Loucy (cell line): ENCODE measurements around the gene SAP30L.

Source experiments
- H2AFZ ChIP-seq: fragments of 200-600 bp; sonication (generic); 2 replicates; pipeline ENCODE4 v1.6.0; 2016; ENCODE audit warnings: antibody characterized with exemption, mild to moderate bottlenecking, low read length, moderate library complexity
- H3F3A ChIP-seq: fragments of 200-600 bp; 2 replicates; pipeline ENCODE4 v1.6.0; 2016; ENCODE audit warnings: antibody characterized with exemption, low read depth, mild to moderate bottlenecking
- H3K27me3 ChIP-seq: fragments of 200-600 bp; sonication (generic); 2 replicates; pipeline ENCODE4 v1.6.1; 2014; ENCODE audit warnings: low read length, mild to moderate bottlenecking; ENCODE audit not compliant: insufficient read depth, poor library complexity, severe bottlenecking
- H3K36me3 ChIP-seq: fragments of 200-600 bp; sonication (generic); 2 replicates; pipeline ENCODE4 v1.6.1; 2016; ENCODE audit warnings: low read length; ENCODE audit not compliant: insufficient read depth
- H3K4me1 ChIP-seq: fragments of 200-600 bp; sonication (generic); 2 replicates; pipeline ENCODE4 v1.5.1; 2014; ENCODE audit warnings: low read length, mild to moderate bottlenecking; ENCODE audit not compliant: insufficient read depth, poor library complexity, severe bottlenecking
- H3K4me2 ChIP-seq: fragments of 200-600 bp; sonication (generic); 2 replicates; pipeline ENCODE4 v1.6.0; 2014; ENCODE audit warnings: antibody characterized with exemption, low read length, low read depth, mild to moderate bottlenecking; ENCODE audit not compliant: poor library complexity, severe bottlenecking
- H3K4me3 ChIP-seq: fragments of 200-600 bp; sonication (generic); 2 replicates; pipeline ENCODE4 v1.5.1; 2014; ENCODE audit warnings: low read length, mild to moderate bottlenecking, mixed read lengths; ENCODE audit not compliant: poor library complexity, severe bottlenecking
- H3K79me2 ChIP-seq: fragments of 200-600 bp; sonication (generic); 2 replicates; pipeline ENCODE4 v1.6.1; 2014; ENCODE audit warnings: low read length; ENCODE audit not compliant: insufficient read depth
- H3K9ac ChIP-seq: fragments of 200-600 bp; sonication (generic); 2 replicates; pipeline ENCODE4 v1.6.0; 2014; ENCODE audit warnings: mild to moderate bottlenecking, low read depth, low read length, moderate library complexity; ENCODE audit not compliant: poor library complexity, severe bottlenecking
- H3K9me2 ChIP-seq: fragments of 200-600 bp; sonication (generic); replicated peaks from 2 replicates; pipeline ENCODE4 v1.6.1; 2016; ENCODE audit warnings: low read depth, low read length, mixed read lengths
- H3K9me3 ChIP-seq: fragments of 200-600 bp; sonication (generic); 2 replicates; pipeline ENCODE4 v1.6.1; 2014; ENCODE audit warnings: mild to moderate bottlenecking, antibody characterized with exemption, low read length, low read depth; ENCODE audit not compliant: insufficient read depth
- H4K20me1 ChIP-seq: fragments of 200-600 bp; sonication (generic); 2 replicates; pipeline ENCODE4 v1.6.0; 2014; ENCODE audit warnings: antibody characterized with exemption, low read length, mild to moderate bottlenecking; ENCODE audit not compliant: insufficient read depth, poor library complexity, severe bottlenecking
- EZH2phosphoT487 ChIP-seq: fragments of 200-600 bp; IDR thresholded peaks from 2 replicates; pipeline ENCODE4 v1.6.1; 2018; ENCODE audit warnings: antibody characterized with exemption, mild to moderate bottlenecking, moderate library complexity, borderline replicate concordance
- TF ChIP-seq, protein P1 (sequence below): fragments of 200-600 bp; sonication (generic); conservative IDR thresholded peaks from 2 replicates; pipeline ENCODE4 v1.5.1; 2014; ENCODE audit warnings: mild to moderate bottlenecking, antibody characterized with exemption, low read length

SAP30L gene

DNA sequence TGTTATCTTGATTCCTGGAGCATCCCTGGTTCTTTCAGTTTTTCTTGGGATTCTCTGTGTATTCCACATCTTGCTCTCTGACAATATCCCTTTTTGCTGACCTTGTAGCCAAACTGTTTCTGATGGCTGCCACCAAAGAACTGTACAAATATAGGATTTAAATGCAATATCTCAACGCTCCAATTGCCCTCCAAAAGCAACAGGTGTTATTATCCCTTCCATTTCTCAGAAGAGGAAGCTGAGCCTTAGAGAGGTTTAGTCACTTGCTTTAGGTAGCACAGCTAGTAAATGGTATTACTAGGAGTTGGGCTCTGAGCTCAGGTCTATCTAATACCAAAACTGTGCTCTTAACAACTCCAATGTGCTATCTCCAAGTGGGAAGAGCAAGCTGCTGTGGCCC lies 56.4 kb downstream of the SAP30L start:
- Histone ChIP-seq H3K27me3 (no peaks in the 10 kb centered on the region), H3K4me1 (no peaks in the 10 kb centered on the region), H3K4me2 (no peak overlapping the region), H4K20me1 (no peaks in the 10 kb centered on the region), H3K9me2 (no peaks in the 10 kb centered on the region), H3K79me2 (no peaks in the 10 kb centered on the region), H3K9ac (no peak overlapping the region), H3K36me3 (no peaks in the 10 kb centered on the region), H3K9me3 (no peaks in the 10 kb centered on the region), H3K4me3 (no peak overlapping the region), H3F3A (no peaks in the 10 kb centered on the region), H2AFZ (no peak overlapping the region)
- TF ChIP-seq, protein P1, sequence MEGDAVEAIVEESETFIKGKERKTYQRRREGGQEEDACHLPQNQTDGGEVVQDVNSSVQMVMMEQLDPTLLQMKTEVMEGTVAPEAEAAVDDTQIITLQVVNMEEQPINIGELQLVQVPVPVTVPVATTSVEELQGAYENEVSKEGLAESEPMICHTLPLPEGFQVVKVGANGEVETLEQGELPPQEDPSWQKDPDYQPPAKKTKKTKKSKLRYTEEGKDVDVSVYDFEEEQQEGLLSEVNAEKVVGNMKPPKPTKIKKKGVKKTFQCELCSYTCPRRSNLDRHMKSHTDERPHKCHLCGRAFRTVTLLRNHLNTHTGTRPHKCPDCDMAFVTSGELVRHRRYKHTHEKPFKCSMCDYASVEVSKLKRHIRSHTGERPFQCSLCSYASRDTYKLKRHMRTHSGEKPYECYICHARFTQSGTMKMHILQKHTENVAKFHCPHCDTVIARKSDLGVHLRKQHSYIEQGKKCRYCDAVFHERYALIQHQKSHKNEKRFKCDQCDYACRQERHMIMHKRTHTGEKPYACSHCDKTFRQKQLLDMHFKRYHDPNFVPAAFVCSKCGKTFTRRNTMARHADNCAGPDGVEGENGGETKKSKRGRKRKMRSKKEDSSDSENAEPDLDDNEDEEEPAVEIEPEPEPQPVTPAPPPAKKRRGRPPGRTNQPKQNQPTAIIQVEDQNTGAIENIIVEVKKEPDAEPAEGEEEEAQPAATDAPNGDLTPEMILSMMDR, result no peak
- TF ChIP-seq EZH2phosphoT487, result no peak

DNA sequence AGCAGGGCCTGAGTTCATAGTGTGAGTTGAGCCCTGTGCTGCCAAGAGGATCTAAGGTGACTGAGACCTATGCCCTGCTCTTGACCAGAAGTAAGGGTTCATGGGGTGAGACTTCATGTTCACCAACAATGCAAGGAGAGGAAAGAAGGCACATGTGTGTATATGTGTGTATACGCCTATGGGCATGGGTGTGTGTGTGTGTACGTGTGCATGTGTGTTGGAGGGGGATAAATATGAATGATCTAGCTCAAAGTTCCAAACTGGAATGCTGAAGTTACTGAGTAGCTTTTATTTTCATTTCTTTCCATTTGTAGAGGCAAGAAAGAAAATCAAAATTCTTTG lies 57.9 kb downstream of the SAP30L start:
- Histone ChIP-seq H3K9ac (no peak overlapping the region), H3K4me2 (no peak overlapping the region), H3K4me1 (no peaks in the 10 kb centered on the region), H2AFZ (no peak overlapping the region), H3F3A (no peaks in the 10 kb centered on the region), H3K9me3 (no peaks in the 10 kb centered on the region), H3K36me3 (no peaks in the 10 kb centered on the region), H4K20me1 (no peaks in the 10 kb centered on the region), H3K9me2 (no peaks in the 10 kb centered on the region), H3K4me3 (no peak overlapping the region), H3K27me3 (no peaks in the 10 kb centered on the region), H3K79me2 (no peaks in the 10 kb centered on the region)
- TF ChIP-seq, protein P1, result no peak
- no peak for TF ChIP-seq EZH2phosphoT487

DNA sequence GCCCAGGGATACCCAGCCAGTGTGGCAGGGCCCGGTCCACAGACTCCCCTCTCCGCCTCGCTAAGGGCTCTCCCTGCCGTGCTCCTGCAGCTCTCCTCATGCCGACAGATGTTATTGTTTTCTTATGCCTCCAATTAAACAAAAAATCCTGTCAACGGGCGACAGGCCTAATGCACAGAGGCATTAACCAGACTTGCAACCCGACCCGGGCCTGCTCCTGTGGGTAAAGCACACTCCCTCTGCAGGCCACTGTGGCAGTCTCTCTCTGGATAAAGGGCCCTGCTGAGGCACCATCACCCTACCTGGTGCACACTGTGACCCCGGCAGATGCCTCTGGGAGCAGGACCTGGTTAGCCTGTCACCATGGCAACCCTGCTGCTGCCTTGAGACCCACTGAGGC lies 59.8 kb downstream of the SAP30L start:
- H2AFZ ChIP-seq, result no peak overlapping the region
- no peak overlapping the region for H3K4me2 ChIP-seq
- no peaks in the 10 kb centered on the region for H3K79me2 ChIP-seq
- no peaks in the 10 kb centered on the region for H3F3A ChIP-seq
- no peaks in the 10 kb centered on the region for H3K9me2 ChIP-seq
- no peaks in the 10 kb centered on the region for H3K4me1 ChIP-seq
- no peaks in the 10 kb centered on the region for H3K27me3 ChIP-seq
- no peaks in the 10 kb centered on the region for H3K36me3 ChIP-seq
- no peak overlapping the region for H3K4me3 ChIP-seq
- no peak overlapping the region for H3K9ac ChIP-seq
- H3K9me3 ChIP-seq, result no peaks in the 10 kb centered on the region
- TF ChIP-seq EZH2phosphoT487, result no peak
- TF ChIP-seq, protein P1, result no peak
- H4K20me1 ChIP-seq, result no peaks in the 10 kb centered on the region
